OCI-LY7 (cell line): ENCODE data around the gene CLMN.

ENCODE experiments used
- EZH2phosphoT487 ChIP-seq: fragments of 200-600 bp; sonication (generic); IDR thresholded peaks from 2 replicates; pipeline ENCODE4 v1.6.1; 2018; ENCODE audit warnings: low read depth, borderline replicate concordance, mild to moderate bottlenecking, mixed run types, antibody characterized with exemption, low read length, moderate library complexity, mixed read lengths
- TF ChIP-seq, protein P1 (sequence below): fragments of 200-600 bp; sonication (generic); conservative IDR thresholded peaks from 2 replicates; pipeline ENCODE4 v1.5.1; 2014; ENCODE audit warnings: mild to moderate bottlenecking, antibody characterized with exemption, low read length, moderate library complexity, mixed read lengths

DNA sequence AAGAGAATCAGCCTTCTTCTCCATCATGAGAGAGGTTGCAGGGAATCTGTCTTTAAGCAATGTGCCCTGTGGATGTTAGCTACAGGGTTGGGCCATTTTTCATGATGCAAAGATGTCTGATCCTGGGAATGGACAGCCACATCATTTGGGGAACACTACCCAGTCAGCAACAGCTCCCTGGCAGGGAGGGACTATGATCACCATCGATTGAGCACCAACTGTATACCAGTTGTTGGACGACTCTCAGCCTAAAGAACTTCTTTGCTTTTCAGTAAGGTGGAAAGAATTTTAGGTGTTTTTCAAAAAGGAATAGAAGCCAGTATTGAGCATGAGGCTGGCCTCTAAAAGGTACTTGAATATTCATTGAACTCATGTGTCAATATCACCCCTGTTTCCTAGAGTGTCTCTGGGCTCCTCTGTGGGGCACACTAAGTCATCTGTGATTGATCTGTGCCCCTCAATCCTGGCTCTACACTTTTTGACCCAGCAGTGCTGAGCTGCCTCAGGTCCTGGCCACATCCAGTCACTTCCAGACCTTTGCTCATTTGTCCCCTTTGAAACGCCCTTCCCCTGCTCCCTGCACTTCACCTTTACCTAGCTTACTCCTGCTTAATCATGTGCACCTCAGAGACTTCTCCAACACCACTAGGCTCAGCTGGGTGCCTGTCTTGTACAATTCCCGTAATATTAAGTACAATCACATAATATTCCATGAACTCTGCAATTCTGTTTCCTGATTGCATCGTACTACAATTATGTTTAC is 2.2 kb upstream of the CLMN start:
- TF ChIP-seq, protein P1, sequence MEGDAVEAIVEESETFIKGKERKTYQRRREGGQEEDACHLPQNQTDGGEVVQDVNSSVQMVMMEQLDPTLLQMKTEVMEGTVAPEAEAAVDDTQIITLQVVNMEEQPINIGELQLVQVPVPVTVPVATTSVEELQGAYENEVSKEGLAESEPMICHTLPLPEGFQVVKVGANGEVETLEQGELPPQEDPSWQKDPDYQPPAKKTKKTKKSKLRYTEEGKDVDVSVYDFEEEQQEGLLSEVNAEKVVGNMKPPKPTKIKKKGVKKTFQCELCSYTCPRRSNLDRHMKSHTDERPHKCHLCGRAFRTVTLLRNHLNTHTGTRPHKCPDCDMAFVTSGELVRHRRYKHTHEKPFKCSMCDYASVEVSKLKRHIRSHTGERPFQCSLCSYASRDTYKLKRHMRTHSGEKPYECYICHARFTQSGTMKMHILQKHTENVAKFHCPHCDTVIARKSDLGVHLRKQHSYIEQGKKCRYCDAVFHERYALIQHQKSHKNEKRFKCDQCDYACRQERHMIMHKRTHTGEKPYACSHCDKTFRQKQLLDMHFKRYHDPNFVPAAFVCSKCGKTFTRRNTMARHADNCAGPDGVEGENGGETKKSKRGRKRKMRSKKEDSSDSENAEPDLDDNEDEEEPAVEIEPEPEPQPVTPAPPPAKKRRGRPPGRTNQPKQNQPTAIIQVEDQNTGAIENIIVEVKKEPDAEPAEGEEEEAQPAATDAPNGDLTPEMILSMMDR, result no peak
- TF ChIP-seq EZH2phosphoT487, result no peak
